Calu3 (cell line): ENCODE data around the gene RGS9. TPM values are rescaled to one million over a fixed set of nuclear protein-coding genes. Genes with fewer than 3 reads are reported as not detected.
"Not testable (repeated sequence)": the region's sequence is repeated elsewhere in the genome, so short reads cannot be mapped to it uniquely, and the experiment has no call there.

ENCODE experiments used
- BruUV-seq: library from RNA; stranded (reverse); fragments of 400-500 nt; replicated peaks from 2 replicates; lab custom pipeline; 2021; lab: Mats Ljungman, UMichigan
- CTCF ChIA-PET: fragments of 300-600 bp; sonication (Branson Sonifier 250); formaldehyde crosslinking; loops from one replicate; lab custom pipeline; 2022; ENCODE audit warnings: antibody characterized with exemption; lab: Charles Lee
- DNase-seq: peaks from one replicate; pipeline ENCODE4 v3.0.0; 2022
- H3K27ac Mint-ChIP-seq: one replicate; pipeline ENCODE4 v1.8.0; 2022; ENCODE audit warnings: mixed read lengths; ENCODE audit not compliant: unreplicated experiment
- H3K27me3 Mint-ChIP-seq: one replicate; pipeline ENCODE4 v1.8.0; 2022; ENCODE audit warnings: mixed read lengths; ENCODE audit not compliant: unreplicated experiment
- H3K36me3 Mint-ChIP-seq: one replicate; pipeline ENCODE4 v1.8.0; 2022; ENCODE audit warnings: mild to moderate bottlenecking, moderate library complexity, mixed read lengths; ENCODE audit not compliant: insufficient read depth, unreplicated experiment
- H3K4me1 Mint-ChIP-seq: one replicate; pipeline ENCODE4 v1.8.0; 2022; ENCODE audit warnings: mild to moderate bottlenecking, low read depth, mixed read lengths; ENCODE audit not compliant: unreplicated experiment
- H3K4me3 Mint-ChIP-seq: one replicate; pipeline ENCODE4 v1.8.0; 2022; ENCODE audit warnings: mild to moderate bottlenecking, low read depth, moderate library complexity, mixed read lengths; ENCODE audit not compliant: unreplicated experiment
- H3K9me3 Mint-ChIP-seq: one replicate; pipeline ENCODE4 v1.8.0; 2022; ENCODE audit warnings: low read depth, mixed read lengths; ENCODE audit not compliant: unreplicated experiment
- CTCF ChIP-seq: fragments of 200-600 bp; IDR thresholded peaks from one replicate; pipeline ENCODE4 v1.8.0; 2022; ENCODE audit warnings: antibody characterized with exemption; ENCODE audit not compliant: unreplicated experiment
- intact Hi-C: fragments of 100-400 bp; cut with micrococcal nuclease; formaldehyde crosslinking; loops from one replicate; pipeline ENCODE4 v1.10.0; 2022; ENCODE audit not compliant: unreplicated experiment
- total RNA-seq: library from RNA; stranded (reverse); gene quantifications from 2 replicates; pipeline ENCODE4 v1.2.3, GENCODE V29; 2022

The RGS9 gene
- total RNA-seq, 1 experiment from 2014 or later = 0.54 TPM

DNA sequence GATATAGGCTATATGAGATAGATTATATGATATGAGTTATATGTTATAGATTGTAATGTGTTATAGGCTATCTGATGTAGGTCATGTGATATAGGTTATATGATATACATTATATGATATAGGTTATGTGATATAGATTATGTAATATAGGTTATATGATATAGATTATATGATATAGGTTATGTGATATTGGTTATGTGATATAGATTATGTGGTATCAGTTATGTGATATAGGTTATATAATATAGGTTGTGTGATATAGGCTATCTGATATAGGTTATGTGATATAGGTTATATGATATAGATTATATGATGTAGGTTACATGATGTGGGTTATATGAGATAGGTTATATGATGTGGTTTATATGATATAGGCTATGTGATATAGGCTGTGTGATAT is 68.5 kb downstream of the RGS9 start:
- Mint-ChIP-seq H3K9me3 (no peaks in the 10 kb centered on the region), H3K4me1 (no peaks in the 10 kb centered on the region), H3K27me3 (peaks cover 71% of the 10 kb centered on the region), H3K36me3 (no peaks in the 10 kb centered on the region), H3K4me3 (no peak overlapping the region), H3K27ac (no peak overlapping the region)
- intact Hi-C loops = no loop called here
- BruUV-seq = no TSS peak
- CTCF ChIA-PET = no interaction called here
- TF ChIP-seq CTCF = no peak
- no peak for DNase-seq

- DNase-seq, H3K36me3 Mint-ChIP-seq, H3K4me1 Mint-ChIP-seq, BruUV-seq, CTCF ChIA-PET, H3K4me3 Mint-ChIP-seq, intact Hi-C loops, H3K27ac Mint-ChIP-seq, H3K9me3 Mint-ChIP-seq: not testable (repeated sequence)
- H3K27me3 Mint-ChIP-seq = peaks cover 53% of the 10 kb centered on the region
Measured at GRCh38 chr17:65207448-65207847, 70.3 kb downstream of the RGS9 start.

DNA sequence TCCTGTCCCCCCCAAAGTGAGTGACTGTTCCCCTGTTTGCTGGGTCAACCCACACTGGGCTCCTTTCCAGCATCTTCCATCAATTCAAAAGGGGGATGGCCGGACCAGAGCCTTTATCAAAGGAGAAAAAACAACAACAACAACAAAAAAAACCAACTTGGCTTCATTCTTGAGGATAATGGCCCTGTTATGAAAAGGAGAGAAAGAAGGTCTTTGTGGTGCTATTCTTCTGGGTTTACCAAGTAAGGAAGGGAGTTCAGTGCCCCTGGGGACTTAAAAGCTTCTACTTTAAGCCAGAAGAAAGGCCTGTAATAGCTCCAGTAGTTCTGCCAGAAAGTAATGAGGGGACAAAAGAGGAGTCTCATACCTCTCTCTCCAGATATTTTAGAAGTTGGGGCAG is 71.5 kb downstream of the RGS9 start:
- no peak for DNase-seq
- intact Hi-C loops = no loop called here
- BruUV-seq = no TSS peak
- Mint-ChIP-seq H3K4me1 (no peaks in the 10 kb centered on the region), H3K9me3 (no peaks in the 10 kb centered on the region), H3K27ac (no peak overlapping the region), H3K4me3 (no peak overlapping the region), H3K36me3 (no peaks in the 10 kb centered on the region), H3K27me3 (peaks cover 40% of the 10 kb centered on the region)
- no peak for TF ChIP-seq CTCF
- CTCF ChIA-PET = no interaction called here

GRCh38 chr17:65218261-65218660 is 81.1 kb downstream of the RGS9 start:
- Mint-ChIP-seq H3K4me1 (no peaks in the 10 kb centered on the region), H3K27ac (no peak overlapping the region), H3K27me3 (peaks cover 12% of the 10 kb centered on the region), H3K9me3 (no peaks in the 10 kb centered on the region), H3K4me3 (no peak overlapping the region), H3K36me3 (no peaks in the 10 kb centered on the region)
- no TSS peak for BruUV-seq
- intact Hi-C loops = no loop called here
- no peak for TF ChIP-seq CTCF
- no peak for DNase-seq
- CTCF ChIA-PET = interaction anchor here (0.6 kb wide), 1 partner anchor 1377 kb away, joined by 3 read pairs; no protein-coding TSS in a partner anchor

DNA sequence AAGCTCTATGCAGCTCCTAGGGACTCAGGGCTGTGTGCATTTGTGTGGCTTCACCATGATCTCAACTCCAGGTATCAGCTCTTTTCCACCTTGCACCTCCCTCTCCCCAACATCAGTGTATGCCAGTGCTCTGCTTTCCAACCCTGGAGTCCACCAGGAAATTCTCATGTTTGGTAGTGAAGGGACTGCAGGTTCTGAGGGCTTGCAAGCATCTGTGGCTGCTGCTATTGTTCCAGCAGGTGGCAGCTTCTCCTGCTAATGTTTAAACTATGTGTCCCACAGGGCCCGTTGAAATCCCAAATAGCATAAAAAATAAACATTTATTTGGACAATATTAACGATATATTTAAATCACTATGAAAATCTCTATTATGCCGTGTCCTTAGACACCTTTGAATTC is 82.0 kb downstream of the RGS9 start:
- TF ChIP-seq CTCF = no peak
- no peak overlapping the region for H3K27ac Mint-ChIP-seq
- BruUV-seq = no TSS peak
- no peak overlapping the region for H3K4me3 Mint-ChIP-seq
- CTCF ChIA-PET = no interaction called here
- H3K4me1 Mint-ChIP-seq = no peaks in the 10 kb centered on the region
- peaks cover 12% of the 10 kb centered on the region for H3K27me3 Mint-ChIP-seq
- intact Hi-C loops = no loop called here
- no peaks in the 10 kb centered on the region for H3K36me3 Mint-ChIP-seq
- H3K9me3 Mint-ChIP-seq = no peaks in the 10 kb centered on the region
- no peak for DNase-seq
